GM23338 (cell line): ENCODE data around the gene CFTR. TPM values are rescaled to one million over a fixed set of nuclear protein-coding genes. Genes with fewer than 3 reads are reported as not detected.

ENCODE experiments used
- ATAC-seq: fragments of 200-7000 bp; cut with Tn5 transposase; 3 replicates; pipeline ENCODE4 v1.9.1; 2020
- DNase-seq: peaks from one replicate; pipeline ENCODE4 v3.0.0-alpha.2; 2015; ENCODE audit warnings: low spot score
- H2AFZ ChIP-seq: fragments of 200-600 bp; sonication (generic); 2 replicates; pipeline ENCODE4 v1.8.0; 2016; ENCODE audit warnings: antibody characterized with exemption, mild to moderate bottlenecking, moderate library complexity
- H3F3A ChIP-seq: fragments of 200-600 bp; sonication (generic); replicated peaks from 2 replicates; pipeline ENCODE4 v1.8.0; 2017; ENCODE audit warnings: antibody characterized with exemption, mixed run types, low read depth
- H3K27ac ChIP-seq: fragments of 200-600 bp; sonication (generic); 2 replicates; pipeline ENCODE4 v1.6.1; 2016; ENCODE audit warnings: low read depth
- H3K27me3 ChIP-seq: fragments of 200-600 bp; sonication (generic); 2 replicates; pipeline ENCODE4 v1.8.0; 2016; ENCODE audit warnings: mild to moderate bottlenecking, mixed run types, moderate library complexity; ENCODE audit not compliant: insufficient read depth
- H3K36me3 ChIP-seq: fragments of 200-600 bp; sonication (generic); 2 replicates; pipeline ENCODE4 v1.8.0; 2016; ENCODE audit warnings: mild to moderate bottlenecking; ENCODE audit not compliant: insufficient read depth
- H3K4me1 ChIP-seq: fragments of 200-600 bp; sonication (generic); 2 replicates; pipeline ENCODE4 v1.8.0; 2016; ENCODE audit warnings: mild to moderate bottlenecking, moderate library complexity; ENCODE audit not compliant: insufficient read depth
- H3K4me2 ChIP-seq: fragments of 200-600 bp; sonication (generic); 2 replicates; pipeline ENCODE4 v1.7.1; 2017; ENCODE audit warnings: mixed run types
- H3K4me3 ChIP-seq: fragments of 200-600 bp; sonication (generic); 2 replicates; pipeline ENCODE4 v1.6.1; 2016; ENCODE audit warnings: mixed run types
- H3K79me2 ChIP-seq: fragments of 200-600 bp; sonication (generic); replicated peaks from 2 replicates; pipeline ENCODE4 v1.8.0; 2017; ENCODE audit warnings: mild to moderate bottlenecking; ENCODE audit not compliant: insufficient read depth
- H3K9me2 ChIP-seq: fragments of 200-600 bp; sonication (generic); 2 replicates; pipeline ENCODE4 v1.8.0; 2017; ENCODE audit not compliant: insufficient read depth
- H4K20me1 ChIP-seq: fragments of 200-600 bp; sonication (generic); replicated peaks from 2 replicates; pipeline ENCODE4 v1.8.0; 2017; ENCODE audit warnings: mild to moderate bottlenecking; ENCODE audit not compliant: insufficient read depth
- H3K27ac Mint-ChIP-seq: 2 replicates; pipeline ENCODE4 v1.8.0; 2020; ENCODE audit warnings: inconsistent platforms, mild to moderate bottlenecking, moderate library complexity, mixed read lengths
- H3K27me3 Mint-ChIP-seq: 3 replicates; pipeline ENCODE4 v1.8.0; 2022; ENCODE audit warnings: low read depth, mild to moderate bottlenecking, moderate library complexity, mixed read lengths, inconsistent platforms; ENCODE audit not compliant: insufficient read depth, poor library complexity
- H3K36me3 Mint-ChIP-seq: 3 replicates; pipeline ENCODE4 v1.8.0; 2021; ENCODE audit warnings: low read depth, mild to moderate bottlenecking, inconsistent platforms, moderate library complexity, mixed read lengths
- H3K4me1 Mint-ChIP-seq: 3 replicates; pipeline ENCODE4 v1.8.0; 2020; ENCODE audit warnings: mild to moderate bottlenecking, inconsistent platforms, mixed read lengths
- H3K4me3 Mint-ChIP-seq: 3 replicates; pipeline ENCODE4 v1.8.0; 2021; ENCODE audit warnings: moderate library complexity, mild to moderate bottlenecking, inconsistent platforms, mixed read lengths
- H3K9me3 Mint-ChIP-seq: 3 replicates; pipeline ENCODE4 v1.8.0; 2020; ENCODE audit warnings: moderate library complexity, mild to moderate bottlenecking, inconsistent platforms, mixed read lengths
- CREB1 ChIP-seq: fragments of 250-450 bp; sonication (Bioruptor Pico); IDR thresholded peaks from 2 replicates; pipeline ENCODE4 v1.5.0; 2020; ENCODE audit warnings: low read depth, mild to moderate bottlenecking, moderate library complexity
- ETS1 ChIP-seq: IDR thresholded peaks from 2 replicates; pipeline ENCODE4 v1.6.1; 2016; ENCODE audit warnings: antibody characterized with exemption
- EZH2 ChIP-seq: fragments of 200-600 bp; sonication (generic); IDR thresholded peaks from one replicate; pipeline ENCODE4 v1.8.0; 2017; ENCODE audit warnings: antibody characterized with exemption, mild to moderate bottlenecking, low read depth; ENCODE audit not compliant: unreplicated experiment
- EZH2phosphoT487 ChIP-seq: fragments of 200-600 bp; sonication (generic); IDR thresholded peaks from one replicate; pipeline ENCODE4 v1.8.1; 2018; ENCODE audit warnings: antibody characterized with exemption; ENCODE audit not compliant: unreplicated experiment
- NANOG ChIP-seq: IDR thresholded peaks from 2 replicates; pipeline ENCODE4 v1.6.1; 2016; ENCODE audit warnings: antibody characterized with exemption, borderline replicate concordance
- STAT1 ChIP-seq: IDR thresholded peaks from one replicate; pipeline ENCODE4 v1.6.1; 2016; ENCODE audit warnings: antibody characterized with exemption; ENCODE audit not compliant: unreplicated experiment
- ZNF114 ChIP-seq: fragments of 250-450 bp; sonication (Bioruptor Pico); IDR thresholded peaks from 2 replicates; pipeline ENCODE4 v1.5.0; 2020; ENCODE audit warnings: mild to moderate bottlenecking, moderate library complexity
- polyA plus RNA-seq: library from polyadenylated mRNA; unstranded; fragments of >200 nt; fragmentation: Nextera tagmentation; extraction: Ambion mirVana; gene quantifications from 2 replicates; pipeline ENCODE4 v1.2.1, GENCODE V29; 2016
- total RNA-seq: library from RNA; depleted of rRNA; stranded (reverse); fragments of >200 nt; shearing (Covaris generic); gene quantifications from 2 replicates; pipeline ENCODE4 v1.2.3, GENCODE V29; 2014
- TF ChIP-seq, protein P1 (sequence below): fragments of 250-450 bp; sonication (Bioruptor Pico); IDR thresholded peaks from 2 replicates; pipeline ENCODE4 v1.5.0; 2020; ENCODE audit warnings: mild to moderate bottlenecking, moderate library complexity
- TF ChIP-seq, protein P2 (sequence below), 2 experiments: fragments of 200-600 bp in 1 of 2; sonication (generic) in 1 of 2; conservative IDR thresholded peaks; 2 replicates each; pipeline versions ENCODE4 v1.5.1 to v1.6.1; 2016 to 2017; ENCODE audit warnings: antibody characterized with exemption in 2 of 2, low read depth in 2 of 2, mild to moderate bottlenecking in 2 of 2, moderate library complexity in 1 of 2
- TF ChIP-seq, protein P3 (sequence below): IDR thresholded peaks from one replicate; pipeline ENCODE4 v1.6.1; 2018; ENCODE audit warnings: antibody characterized with exemption; ENCODE audit not compliant: unreplicated experiment

CFTR gene
- total and polyA plus RNA-seq, 2 experiments from 2014 or later = 0.45 to 1.2 TPM

- TF ChIP-seq, protein P1, sequence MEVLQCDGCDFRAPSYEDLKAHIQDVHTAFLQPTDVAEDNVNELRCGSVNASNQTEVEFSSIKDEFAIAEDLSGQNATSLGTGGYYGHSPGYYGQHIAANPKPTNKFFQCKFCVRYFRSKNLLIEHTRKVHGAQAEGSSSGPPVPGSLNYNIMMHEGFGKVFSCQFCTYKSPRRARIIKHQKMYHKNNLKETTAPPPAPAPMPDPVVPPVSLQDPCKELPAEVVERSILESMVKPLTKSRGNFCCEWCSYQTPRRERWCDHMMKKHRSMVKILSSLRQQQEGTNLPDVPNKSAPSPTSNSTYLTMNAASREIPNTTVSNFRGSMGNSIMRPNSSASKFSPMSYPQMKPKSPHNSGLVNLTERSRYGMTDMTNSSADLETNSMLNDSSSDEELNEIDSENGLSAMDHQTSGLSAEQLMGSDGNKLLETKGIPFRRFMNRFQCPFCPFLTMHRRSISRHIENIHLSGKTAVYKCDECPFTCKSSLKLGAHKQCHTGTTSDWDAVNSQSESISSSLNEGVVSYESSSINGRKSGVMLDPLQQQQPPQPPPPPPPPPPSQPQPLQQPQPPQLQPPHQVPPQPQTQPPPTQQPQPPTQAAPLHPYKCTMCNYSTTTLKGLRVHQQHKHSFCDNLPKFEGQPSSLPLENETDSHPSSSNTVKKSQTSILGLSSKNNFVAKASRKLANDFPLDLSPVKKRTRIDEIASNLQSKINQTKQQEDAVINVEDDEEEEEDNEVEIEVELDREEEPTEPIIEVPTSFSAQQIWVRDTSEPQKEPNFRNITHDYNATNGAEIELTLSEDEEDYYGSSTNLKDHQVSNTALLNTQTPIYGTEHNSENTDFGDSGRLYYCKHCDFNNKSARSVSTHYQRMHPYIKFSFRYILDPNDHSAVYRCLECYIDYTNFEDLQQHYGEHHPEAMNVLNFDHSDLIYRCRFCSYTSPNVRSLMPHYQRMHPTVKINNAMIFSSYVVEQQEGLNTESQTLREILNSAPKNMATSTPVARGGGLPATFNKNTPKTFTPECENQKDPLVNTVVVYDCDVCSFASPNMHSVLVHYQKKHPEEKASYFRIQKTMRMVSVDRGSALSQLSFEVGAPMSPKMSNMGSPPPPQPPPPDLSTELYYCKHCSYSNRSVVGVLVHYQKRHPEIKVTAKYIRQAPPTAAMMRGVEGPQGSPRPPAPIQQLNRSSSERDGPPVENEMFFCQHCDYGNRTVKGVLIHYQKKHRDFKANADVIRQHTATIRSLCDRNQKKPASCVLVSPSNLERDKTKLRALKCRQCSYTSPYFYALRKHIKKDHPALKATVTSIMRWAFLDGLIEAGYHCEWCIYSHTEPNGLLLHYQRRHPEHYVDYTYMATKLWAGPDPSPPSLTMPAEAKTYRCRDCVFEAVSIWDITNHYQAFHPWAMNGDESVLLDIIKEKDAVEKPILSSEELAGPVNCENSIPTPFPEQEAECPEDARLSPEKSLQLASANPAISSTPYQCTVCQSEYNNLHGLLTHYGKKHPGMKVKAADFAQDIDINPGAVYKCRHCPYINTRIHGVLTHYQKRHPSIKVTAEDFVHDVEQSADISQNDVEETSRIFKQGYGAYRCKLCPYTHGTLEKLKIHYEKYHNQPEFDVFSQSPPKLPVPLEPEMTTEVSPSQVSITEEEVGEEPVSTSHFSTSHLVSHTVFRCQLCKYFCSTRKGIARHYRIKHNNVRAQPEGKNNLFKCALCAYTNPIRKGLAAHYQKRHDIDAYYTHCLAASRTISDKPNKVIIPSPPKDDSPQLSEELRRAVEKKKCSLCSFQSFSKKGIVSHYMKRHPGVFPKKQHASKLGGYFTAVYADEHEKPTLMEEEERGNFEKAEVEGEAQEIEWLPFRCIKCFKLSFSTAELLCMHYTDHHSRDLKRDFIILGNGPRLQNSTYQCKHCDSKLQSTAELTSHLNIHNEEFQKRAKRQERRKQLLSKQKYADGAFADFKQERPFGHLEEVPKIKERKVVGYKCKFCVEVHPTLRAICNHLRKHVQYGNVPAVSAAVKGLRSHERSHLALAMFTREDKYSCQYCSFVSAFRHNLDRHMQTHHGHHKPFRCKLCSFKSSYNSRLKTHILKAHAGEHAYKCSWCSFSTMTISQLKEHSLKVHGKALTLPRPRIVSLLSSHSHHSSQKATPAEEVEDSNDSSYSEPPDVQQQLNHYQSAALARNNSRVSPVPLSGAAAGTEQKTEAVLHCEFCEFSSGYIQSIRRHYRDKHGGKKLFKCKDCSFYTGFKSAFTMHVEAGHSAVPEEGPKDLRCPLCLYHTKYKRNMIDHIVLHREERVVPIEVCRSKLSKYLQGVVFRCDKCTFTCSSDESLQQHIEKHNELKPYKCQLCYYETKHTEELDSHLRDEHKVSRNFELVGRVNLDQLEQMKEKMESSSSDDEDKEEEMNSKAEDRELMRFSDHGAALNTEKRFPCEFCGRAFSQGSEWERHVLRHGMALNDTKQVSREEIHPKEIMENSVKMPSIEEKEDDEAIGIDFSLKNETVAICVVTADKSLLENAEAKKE = no peak
- no peak for TF ChIP-seq ZNF114 (CRISPR knock-in tag)
- TF ChIP-seq, protein P2, sequence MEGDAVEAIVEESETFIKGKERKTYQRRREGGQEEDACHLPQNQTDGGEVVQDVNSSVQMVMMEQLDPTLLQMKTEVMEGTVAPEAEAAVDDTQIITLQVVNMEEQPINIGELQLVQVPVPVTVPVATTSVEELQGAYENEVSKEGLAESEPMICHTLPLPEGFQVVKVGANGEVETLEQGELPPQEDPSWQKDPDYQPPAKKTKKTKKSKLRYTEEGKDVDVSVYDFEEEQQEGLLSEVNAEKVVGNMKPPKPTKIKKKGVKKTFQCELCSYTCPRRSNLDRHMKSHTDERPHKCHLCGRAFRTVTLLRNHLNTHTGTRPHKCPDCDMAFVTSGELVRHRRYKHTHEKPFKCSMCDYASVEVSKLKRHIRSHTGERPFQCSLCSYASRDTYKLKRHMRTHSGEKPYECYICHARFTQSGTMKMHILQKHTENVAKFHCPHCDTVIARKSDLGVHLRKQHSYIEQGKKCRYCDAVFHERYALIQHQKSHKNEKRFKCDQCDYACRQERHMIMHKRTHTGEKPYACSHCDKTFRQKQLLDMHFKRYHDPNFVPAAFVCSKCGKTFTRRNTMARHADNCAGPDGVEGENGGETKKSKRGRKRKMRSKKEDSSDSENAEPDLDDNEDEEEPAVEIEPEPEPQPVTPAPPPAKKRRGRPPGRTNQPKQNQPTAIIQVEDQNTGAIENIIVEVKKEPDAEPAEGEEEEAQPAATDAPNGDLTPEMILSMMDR (conservative IDR thresholded peaks at IDR 0.05; ENCODE audit: low read depth in 2 of 2) = no peak
Measured at GRCh38 chr7:117538053-117538452, 58.2 kb downstream of the CFTR start (continued).

- Histone ChIP-seq H3F3A (no peaks in the 10 kb centered on the region), H3K36me3 (no peaks in the 10 kb centered on the region), H3K4me2 (no peak overlapping the region), H3K27me3 (no peaks in the 10 kb centered on the region), H3K4me3 (no peak overlapping the region), H3K9me2 (0 out of 2 replicates have a peak, but pooled peaks cover 5% of the 10 kb centered on the region), H4K20me1 (no peaks in the 10 kb centered on the region), H2AFZ (no peak overlapping the region), H3K4me1 (no peaks in the 10 kb centered on the region), H3K79me2 (no peaks in the 10 kb centered on the region), H3K27ac (no peak overlapping the region)
- Mint-ChIP-seq H3K9me3 (no peaks in the 10 kb centered on the region), H3K4me1 (peaks cover 5% of the 10 kb centered on the region; the same call in 2 of the 3 replicates), H3K36me3 (no peaks in the 10 kb centered on the region), H3K27me3 (no peaks in the 10 kb centered on the region), H3K27ac (no peak overlapping the region), H3K4me3 (no peak overlapping the region)
- DNase-seq (no peak), ATAC-seq (no peak)
- no peak for TF ChIP-seq ZNF114 (CRISPR knock-in tag)
- TF ChIP-seq EZH2 = no peak
- TF ChIP-seq EZH2phosphoT487 = no peak
- no peak for TF ChIP-seq CREB1 (CRISPR knock-in tag)
- TF ChIP-seq ETS1 = no peak
- no peak for TF ChIP-seq STAT1
- no peak for TF ChIP-seq NANOG
- TF ChIP-seq, protein P3, sequence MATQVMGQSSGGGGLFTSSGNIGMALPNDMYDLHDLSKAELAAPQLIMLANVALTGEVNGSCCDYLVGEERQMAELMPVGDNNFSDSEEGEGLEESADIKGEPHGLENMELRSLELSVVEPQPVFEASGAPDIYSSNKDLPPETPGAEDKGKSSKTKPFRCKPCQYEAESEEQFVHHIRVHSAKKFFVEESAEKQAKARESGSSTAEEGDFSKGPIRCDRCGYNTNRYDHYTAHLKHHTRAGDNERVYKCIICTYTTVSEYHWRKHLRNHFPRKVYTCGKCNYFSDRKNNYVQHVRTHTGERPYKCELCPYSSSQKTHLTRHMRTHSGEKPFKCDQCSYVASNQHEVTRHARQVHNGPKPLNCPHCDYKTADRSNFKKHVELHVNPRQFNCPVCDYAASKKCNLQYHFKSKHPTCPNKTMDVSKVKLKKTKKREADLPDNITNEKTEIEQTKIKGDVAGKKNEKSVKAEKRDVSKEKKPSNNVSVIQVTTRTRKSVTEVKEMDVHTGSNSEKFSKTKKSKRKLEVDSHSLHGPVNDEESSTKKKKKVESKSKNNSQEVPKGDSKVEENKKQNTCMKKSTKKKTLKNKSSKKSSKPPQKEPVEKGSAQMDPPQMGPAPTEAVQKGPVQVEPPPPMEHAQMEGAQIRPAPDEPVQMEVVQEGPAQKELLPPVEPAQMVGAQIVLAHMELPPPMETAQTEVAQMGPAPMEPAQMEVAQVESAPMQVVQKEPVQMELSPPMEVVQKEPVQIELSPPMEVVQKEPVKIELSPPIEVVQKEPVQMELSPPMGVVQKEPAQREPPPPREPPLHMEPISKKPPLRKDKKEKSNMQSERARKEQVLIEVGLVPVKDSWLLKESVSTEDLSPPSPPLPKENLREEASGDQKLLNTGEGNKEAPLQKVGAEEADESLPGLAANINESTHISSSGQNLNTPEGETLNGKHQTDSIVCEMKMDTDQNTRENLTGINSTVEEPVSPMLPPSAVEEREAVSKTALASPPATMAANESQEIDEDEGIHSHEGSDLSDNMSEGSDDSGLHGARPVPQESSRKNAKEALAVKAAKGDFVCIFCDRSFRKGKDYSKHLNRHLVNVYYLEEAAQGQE = no peak
- TF ChIP-seq, protein P2 (conservative IDR thresholded peaks at IDR 0.05; ENCODE audit: low read depth in 2 of 2) = no peak
Measured at GRCh38 chr7:117544061-117544460, 64.2 kb downstream of the CFTR start.
